Neutrophil (primary cell): ENCODE results near the gene PTPRE.

Source experiments
- H3K27ac ChIP-seq: fragments of 200-600 bp; sonication (generic); 2 replicates; pipeline ENCODE4 v1.5.1; 2016; ENCODE audit warnings: mild to moderate bottlenecking, moderate library complexity
- H3K27me3 ChIP-seq: fragments of 200-600 bp; sonication (generic); 2 replicates; pipeline ENCODE4 v1.6.0; 2016; ENCODE audit warnings: mild to moderate bottlenecking
- H3K36me3 ChIP-seq: fragments of 200-600 bp; sonication (generic); 2 replicates; pipeline ENCODE4 v1.5.1; 2017
- H3K4me1 ChIP-seq, 2 experiments: fragments of 200-600 bp in 1 of 2; sonication (generic) in 1 of 2; 1 replicate in 1 of 2; 2 replicates in 1 of 2; pipeline versions ENCODE4 v1.5.1 to v1.6.1; 2013 to 2016; ENCODE audit warnings: low read depth in 1 of 2, low read length in 1 of 2, mild to moderate bottlenecking in 1 of 2, moderate library complexity in 1 of 2; ENCODE audit not compliant: control insufficient read depth in 1 of 2, insufficient read depth in 1 of 2
- H3K4me3 ChIP-seq, 2 experiments: fragments of 200-600 bp in 1 of 2; sonication (generic) in 1 of 2; 1 replicate in 1 of 2; 2 replicates in 1 of 2; pipeline ENCODE4 v1.5.1; 2013 to 2016; ENCODE audit warnings: low read depth in 1 of 2, low read length in 1 of 2, mild to moderate bottlenecking in 1 of 2, moderate library complexity in 1 of 2
- H3K9me3 ChIP-seq: fragments of 200-600 bp; sonication (generic); 2 replicates; pipeline ENCODE4 v1.5.1; 2016
- CTCF ChIP-seq: fragments of 200-600 bp; sonication (generic); IDR thresholded peaks from 2 replicates; pipeline ENCODE4 v1.5.1; 2016; ENCODE audit warnings: antibody characterized with exemption

PTPRE gene

DNA sequence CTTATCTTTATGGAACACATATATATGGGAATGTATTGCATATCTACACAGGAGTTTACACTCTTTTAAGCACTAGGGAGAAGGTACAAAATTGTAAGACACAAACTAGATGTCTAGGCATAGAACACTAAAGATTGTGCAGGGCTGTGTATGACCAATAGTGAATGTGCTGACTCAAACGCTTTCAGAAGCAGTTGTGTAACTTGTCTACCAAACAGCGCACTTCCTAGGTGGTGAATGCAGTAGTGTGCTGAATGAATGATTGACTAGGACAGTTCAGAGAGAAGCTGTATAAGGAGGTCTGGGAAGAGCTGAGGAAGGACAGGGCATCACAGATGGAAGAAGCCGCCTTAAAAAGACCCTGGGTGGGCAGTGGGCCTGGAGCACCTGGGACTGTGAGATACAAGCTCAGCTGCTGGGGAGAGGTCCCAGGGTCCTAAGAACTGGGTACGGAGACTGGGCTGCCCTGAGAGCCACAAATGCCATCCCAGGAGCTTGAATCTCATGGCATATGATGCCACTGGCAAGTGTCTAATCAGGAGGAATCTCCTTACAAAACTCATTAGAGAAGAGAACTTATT lies 28.3 kb upstream of the PTPRE start:
- no peaks in the 10 kb centered on the region for H3K27me3 ChIP-seq
- no peak for TF ChIP-seq CTCF
- H3K9me3 ChIP-seq: no peaks in the 10 kb centered on the region
- peaks cover 56 to 57% of the 10 kb centered on the region in 2 experiments for H3K4me1 ChIP-seq
- no peaks in the 10 kb centered on the region for H3K36me3 ChIP-seq
- peak overlapping the region; percentile 89 for H3K27ac ChIP-seq
- H3K4me3 ChIP-seq: peak overlapping the region in 1 of 2 experiments; percentile 9

GRCh38 chr10:127880557-127880956 lies 26.3 kb upstream of the PTPRE start:
- Histone ChIP-seq H3K36me3 (no peaks in the 10 kb centered on the region), H3K9me3 (no peaks in the 10 kb centered on the region), H3K4me3 (peak overlapping the region in 1 of 2 experiments; percentile 48), H3K4me1 (peaks cover 56 to 57% of the 10 kb centered on the region in 2 experiments), H3K27ac (peak overlapping the region; percentile 89), H3K27me3 (no peaks in the 10 kb centered on the region)
- TF ChIP-seq CTCF: peak; percentile 44

DNA sequence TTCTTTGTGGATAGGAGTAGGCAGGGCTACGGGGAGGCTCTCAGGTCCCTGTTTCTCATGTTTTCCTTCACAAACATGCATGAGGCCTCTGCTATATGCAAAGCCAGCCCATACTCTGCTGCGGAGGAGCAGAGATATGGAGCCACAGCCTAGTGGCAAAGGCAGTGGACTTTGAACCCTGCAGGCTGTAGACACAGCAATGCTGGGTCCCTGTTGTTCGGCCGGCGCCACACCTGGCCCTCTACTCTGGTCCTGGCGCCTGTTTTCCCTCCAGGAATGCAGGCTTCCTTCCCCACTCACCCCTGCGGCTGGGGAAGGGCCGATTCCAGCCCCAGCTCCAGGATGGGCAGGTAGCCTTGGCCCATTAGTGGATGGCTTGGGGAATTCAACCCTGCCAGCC lies 25.6 kb upstream of the PTPRE start:
- H3K4me1 ChIP-seq: peaks cover 56 to 57% of the 10 kb centered on the region in 2 experiments
- H3K4me3 ChIP-seq: peak overlapping the region; percentile 5 to 48
- no peaks in the 10 kb centered on the region for H3K27me3 ChIP-seq
- TF ChIP-seq CTCF: no peak
- no peaks in the 10 kb centered on the region for H3K9me3 ChIP-seq
- no peaks in the 10 kb centered on the region for H3K36me3 ChIP-seq
- peak overlapping the region; percentile 89 for H3K27ac ChIP-seq

DNA sequence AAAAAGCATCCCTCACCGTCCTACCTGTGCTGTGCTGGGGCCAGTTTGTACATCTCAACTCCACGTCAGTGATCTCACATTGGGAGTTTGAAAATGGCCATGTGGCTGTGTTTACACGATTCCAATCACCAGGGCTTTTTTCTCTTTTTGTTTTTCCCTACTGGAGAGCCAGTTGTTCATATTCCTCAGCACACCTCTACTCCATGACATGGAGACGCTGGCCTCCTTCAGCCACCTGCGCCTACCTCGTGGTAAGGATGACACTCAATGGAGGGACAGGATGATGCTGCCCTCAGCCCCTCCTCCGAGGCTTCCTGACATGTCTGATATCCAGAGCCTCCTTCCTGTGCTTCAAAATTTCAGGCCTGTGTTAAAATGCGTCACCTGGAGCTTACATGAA lies 24.5 kb upstream of the PTPRE start:
- Histone ChIP-seq H3K27me3 (no peaks in the 10 kb centered on the region), H3K9me3 (no peaks in the 10 kb centered on the region), H3K36me3 (no peaks in the 10 kb centered on the region), H3K27ac (peak overlapping the region; percentile 89), H3K4me1 (peaks cover 59 to 65% of the 10 kb centered on the region in 2 experiments), H3K4me3 (no peak overlapping the region)
- TF ChIP-seq CTCF: no peak

- no peak for TF ChIP-seq CTCF
- H3K9me3 ChIP-seq: no peaks in the 10 kb centered on the region
- peak overlapping the region; percentile 89 for H3K27ac ChIP-seq
- H3K4me3 ChIP-seq: no peak overlapping the region
- no peaks in the 10 kb centered on the region for H3K36me3 ChIP-seq
- H3K4me1 ChIP-seq: peaks cover 57 to 62% of the 10 kb centered on the region in 2 experiments
- no peaks in the 10 kb centered on the region for H3K27me3 ChIP-seq
These were observed 24.0 kb upstream of the PTPRE start for GRCh38 chr10:127882801-127883459.
